Trophoblast cell (in vitro differentiated cells and primary cell): Measurements from ENCODE around the gene LRRFIP1.

ENCODE experiments used
- DNase-seq, 2 donors: peaks; one replicate each; pipeline ENCODE4 v3.0.0-alpha.2; 2016
- H2AFZ ChIP-seq: 2 replicates; pipeline ENCODE4 v1.6.1; 2013; ENCODE audit warnings: low read length, moderate library complexity, mild to moderate bottlenecking; ENCODE audit not compliant: insufficient read depth, poor library complexity
- H2AK5ac ChIP-seq: 2 replicates; pipeline ENCODE4 v1.6.1; 2013; ENCODE audit warnings: mild to moderate bottlenecking, low read length
- H2BK120ac ChIP-seq: 2 replicates; pipeline ENCODE4 v1.6.1; 2013; ENCODE audit warnings: low read length, mild to moderate bottlenecking, moderate library complexity; ENCODE audit not compliant: insufficient read depth, poor library complexity
- H2BK12ac ChIP-seq: 2 replicates; pipeline ENCODE4 v1.6.1; 2013; ENCODE audit warnings: mild to moderate bottlenecking, low read length, moderate library complexity
- H2BK5ac ChIP-seq: 2 replicates; pipeline ENCODE4 v1.6.1; 2013; ENCODE audit warnings: low read length, low read depth, moderate library complexity, mild to moderate bottlenecking; ENCODE audit not compliant: poor library complexity
- H3K14ac ChIP-seq: 2 replicates; pipeline ENCODE4 v1.6.1; 2013; ENCODE audit warnings: mild to moderate bottlenecking, low read length
- H3K18ac ChIP-seq: 2 replicates; pipeline ENCODE4 v1.6.1; 2013; ENCODE audit warnings: mild to moderate bottlenecking, low read length
- H3K23ac ChIP-seq: 2 replicates; pipeline ENCODE4 v1.6.1; 2013; ENCODE audit warnings: low read length
- H3K27ac ChIP-seq: 2 replicates; pipeline ENCODE4 v1.5.1; 2013; ENCODE audit warnings: low read depth, mild to moderate bottlenecking, inconsistent platforms, low read length, moderate library complexity
- H3K27me3 ChIP-seq: 2 replicates; pipeline ENCODE4 v1.6.1; 2013; ENCODE audit warnings: inconsistent platforms, mild to moderate bottlenecking, low read length, moderate library complexity; ENCODE audit not compliant: insufficient read depth
- H3K36me3 ChIP-seq, 2 experiments: 1 replicate in 1 of 2; 2 replicates in 1 of 2; pipeline ENCODE4 v1.6.1; 2013; ENCODE audit warnings: low read length in 2 of 2, mild to moderate bottlenecking in 2 of 2, moderate library complexity in 1 of 2; ENCODE audit not compliant: insufficient read depth in 2 of 2, control insufficient read depth in 1 of 2
- H3K4ac ChIP-seq: 2 replicates; pipeline ENCODE4 v1.6.1; 2013; ENCODE audit warnings: low read depth, mild to moderate bottlenecking, low read length, moderate library complexity
- H3K4me1 ChIP-seq, 2 experiments: 1 replicate in 1 of 2; 2 replicates in 1 of 2; pipeline ENCODE4 v1.6.1; 2013; ENCODE audit warnings: low read length in 2 of 2, mild to moderate bottlenecking in 2 of 2, moderate library complexity in 1 of 2; ENCODE audit not compliant: insufficient read depth in 2 of 2, control insufficient read depth in 1 of 2
- H3K4me2 ChIP-seq: 2 replicates; pipeline ENCODE4 v1.6.1; 2013; ENCODE audit warnings: inconsistent platforms, mild to moderate bottlenecking, low read length, moderate library complexity
- H3K4me3 ChIP-seq: 2 replicates; pipeline ENCODE4 v1.5.1; 2013; ENCODE audit warnings: mild to moderate bottlenecking, low read depth, low read length, inconsistent platforms
- H3K79me1 ChIP-seq: one replicate; pipeline ENCODE4 v1.6.1; 2013; ENCODE audit warnings: low read length
- H3K79me2 ChIP-seq: 2 replicates; pipeline ENCODE4 v1.6.1; 2013; ENCODE audit warnings: low read length, mild to moderate bottlenecking; ENCODE audit not compliant: control insufficient read depth, insufficient read depth, poor library complexity
- H3K9ac ChIP-seq: 2 replicates; pipeline ENCODE4 v1.6.1; 2013; ENCODE audit warnings: mild to moderate bottlenecking, low read length
- H3K9me3 ChIP-seq: 2 replicates; pipeline ENCODE4 v1.6.1; 2013; ENCODE audit warnings: low read depth, mild to moderate bottlenecking, control low read depth, inconsistent platforms, low read length; ENCODE audit not compliant: insufficient read depth
- H4K12ac ChIP-seq: 2 replicates; pipeline ENCODE4 v1.6.1; 2013; ENCODE audit warnings: low read depth, mild to moderate bottlenecking, low read length, moderate library complexity
- H4K8ac ChIP-seq: 2 replicates; pipeline ENCODE4 v1.6.1; 2013; ENCODE audit warnings: low read depth, mild to moderate bottlenecking, low read length, moderate library complexity
- H4K91ac ChIP-seq: one replicate; pipeline ENCODE4 v1.6.1; 2013; ENCODE audit warnings: low read depth, mild to moderate bottlenecking, low read length, moderate library complexity
- WGBS: extraction: QIAGEN DNeasy Blood & Tissue Kit; methylation state at CpG from one replicate; pipeline ENCODE4 v1.1.7; 2013; ENCODE audit warnings: missing lambda C conversion rate; ENCODE audit not compliant: insufficient read length, insufficient coverage; ENCODE audit errors: extremely low coverage; 5-methylcytosine and 5-hydroxymethylcytosine counted together

LRRFIP1 gene

GRCh38 chr2:237667893-237668292, 40.5 kb downstream of the LRRFIP1 start:
- H3K36me3 ChIP-seq, result peaks cover 2 to 3% of the 10 kb centered on the region in 2 experiments
- no peak overlapping the region for H2AFZ ChIP-seq
- H3K4ac ChIP-seq, result no peak overlapping the region
- H2BK5ac ChIP-seq, result no peak overlapping the region
- H3K27ac ChIP-seq, result no peak overlapping the region
- no peak overlapping the region for H3K4me2 ChIP-seq
- no peak overlapping the region for H4K8ac ChIP-seq
- no peaks in the 10 kb centered on the region for H3K27me3 ChIP-seq
- no CpG with 5 or more reads among the region's 6 CpGs for WGBS
- H4K12ac ChIP-seq, result no peak overlapping the region
- DNase-seq, result no peak
- peaks cover under 1 to 1% of the 10 kb centered on the region in 2 experiments for H3K4me1 ChIP-seq
- no peak overlapping the region for H2AK5ac ChIP-seq
- H3K14ac ChIP-seq, result no peak overlapping the region
- no peaks in the 10 kb centered on the region for H3K79me1 ChIP-seq
- no peaks in the 10 kb centered on the region for H3K9me3 ChIP-seq
- H3K79me2 ChIP-seq, result no peaks in the 10 kb centered on the region
- H2BK12ac ChIP-seq, result no peak overlapping the region
- no peak overlapping the region for H3K4me3 ChIP-seq
- H3K18ac ChIP-seq, result no peak overlapping the region
- no peak overlapping the region for H2BK120ac ChIP-seq
- no peak overlapping the region for H3K23ac ChIP-seq
- no peak overlapping the region for H4K91ac ChIP-seq
- no peak overlapping the region for H3K9ac ChIP-seq

DNA sequence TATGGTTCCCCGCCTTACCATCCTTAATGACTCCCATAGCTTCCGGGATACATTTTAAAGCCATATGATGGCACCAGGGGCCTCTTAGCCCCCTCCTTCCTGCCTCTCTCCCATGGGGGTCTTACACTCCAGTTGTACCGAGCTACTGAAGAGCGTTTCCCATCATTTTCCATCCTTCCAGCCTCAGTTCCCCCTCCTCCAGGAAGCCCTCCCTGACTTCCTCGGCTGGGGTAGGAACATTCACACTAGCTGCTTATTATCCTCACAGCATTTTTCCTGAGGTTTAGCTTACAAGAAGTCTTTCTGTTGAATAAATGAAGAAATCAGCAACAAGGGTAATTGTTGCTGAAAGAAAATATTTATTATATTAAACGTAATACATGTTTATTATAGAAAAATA, 41.1 kb downstream of the LRRFIP1 start:
- Histone ChIP-seq H3K9ac (no peak overlapping the region), H4K91ac (no peak overlapping the region), H3K4me3 (no peak overlapping the region), H2BK5ac (no peak overlapping the region), H2AFZ (no peak overlapping the region), H3K79me2 (no peaks in the 10 kb centered on the region), H3K27ac (no peak overlapping the region), H3K14ac (no peak overlapping the region), H3K36me3 (peaks cover 2 to 3% of the 10 kb centered on the region in 2 experiments), H4K12ac (no peak overlapping the region), H3K4ac (no peak overlapping the region), H3K18ac (no peak overlapping the region), H3K9me3 (no peaks in the 10 kb centered on the region), H3K4me1 (no peaks in the 10 kb centered on the region), H4K8ac (no peak overlapping the region), H3K79me1 (no peaks in the 10 kb centered on the region), H3K4me2 (no peak overlapping the region), H3K23ac (no peak overlapping the region), H2AK5ac (no peak overlapping the region), H3K27me3 (no peaks in the 10 kb centered on the region), H2BK12ac (no peak overlapping the region), H2BK120ac (no peak overlapping the region)
- no CpG with 5 or more reads among the region's 6 CpGs for WGBS
- no peak for DNase-seq

- Histone ChIP-seq H3K4me1 (no peaks in the 10 kb centered on the region), H4K91ac (no peak overlapping the region), H2AK5ac (no peak overlapping the region), H3K18ac (no peak overlapping the region), H3K79me2 (no peaks in the 10 kb centered on the region), H2BK12ac (no peak overlapping the region), H3K27me3 (no peaks in the 10 kb centered on the region), H4K8ac (no peak overlapping the region), H3K36me3 (peaks cover 2 to 3% of the 10 kb centered on the region in 2 experiments), H3K4me2 (no peak overlapping the region), H3K27ac (no peak overlapping the region), H3K23ac (no peak overlapping the region), H3K79me1 (no peaks in the 10 kb centered on the region), H2BK120ac (no peak overlapping the region), H2BK5ac (no peak overlapping the region), H3K9me3 (no peaks in the 10 kb centered on the region), H3K9ac (no peak overlapping the region), H3K4ac (no peak overlapping the region), H2AFZ (no peak overlapping the region), H3K4me3 (no peak overlapping the region), H3K14ac (no peak overlapping the region), H4K12ac (no peak overlapping the region)
- no CpG with 5 or more reads among the region's 3 CpGs for WGBS
- no peak for DNase-seq
Observed at GRCh38 chr2:237669283-237669627, 41.9 kb downstream of the LRRFIP1 start.

DNA sequence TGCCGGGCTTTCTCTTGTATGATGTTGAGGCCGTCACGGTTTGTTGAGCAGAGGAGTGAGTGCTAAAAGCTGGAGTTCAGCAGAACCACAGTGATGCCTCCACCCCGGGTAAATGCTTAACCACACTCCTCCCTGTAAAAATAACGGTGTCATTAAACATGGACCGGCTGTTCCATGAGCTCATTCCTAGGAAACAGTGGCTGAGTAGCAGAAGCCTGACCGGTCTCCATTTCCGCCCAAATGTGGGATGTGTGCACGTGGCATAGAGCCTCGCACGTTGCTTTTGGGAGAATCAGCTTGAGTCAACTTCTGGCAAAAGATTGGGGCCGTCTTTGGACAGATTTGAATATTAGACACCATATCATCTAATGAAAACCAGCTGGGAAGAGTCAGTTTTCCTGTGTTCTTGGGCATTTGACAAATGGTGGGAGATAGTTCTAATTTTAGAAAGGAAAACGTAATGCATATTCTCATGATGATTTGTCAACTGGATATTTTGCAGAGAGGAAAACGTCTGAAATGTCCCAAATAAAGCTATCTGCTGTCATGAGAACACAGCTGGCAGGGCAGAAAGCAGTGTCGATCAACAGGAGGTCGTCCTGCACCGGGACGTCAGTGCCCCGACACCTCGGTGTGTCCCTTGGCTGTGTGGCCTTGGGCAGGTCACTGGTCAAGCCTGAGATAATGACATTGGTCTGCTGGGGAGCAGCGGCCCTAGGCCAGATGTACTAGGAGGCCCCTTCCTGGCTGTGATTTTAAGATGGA, 42.4 kb downstream of the LRRFIP1 start:
- H2BK5ac ChIP-seq, result no peak overlapping the region
- H3K9me3 ChIP-seq, result no peaks in the 10 kb centered on the region
- DNase-seq, result no peak
- no peak overlapping the region for H4K12ac ChIP-seq
- H2BK12ac ChIP-seq, result no peak overlapping the region
- WGBS, result no CpG with 5 or more reads among the region's 21 CpGs
- H3K9ac ChIP-seq, result no peak overlapping the region
- H3K18ac ChIP-seq, result no peak overlapping the region
- H4K91ac ChIP-seq, result no peak overlapping the region
- no peak overlapping the region for H3K14ac ChIP-seq
- no peak overlapping the region for H3K27ac ChIP-seq
- H2AK5ac ChIP-seq, result no peak overlapping the region
- no peak overlapping the region for H3K4me3 ChIP-seq
- no peak overlapping the region for H2AFZ ChIP-seq
- no peaks in the 10 kb centered on the region for H3K27me3 ChIP-seq
- H4K8ac ChIP-seq, result no peak overlapping the region
- peaks cover 2 to 3% of the 10 kb centered on the region in 2 experiments for H3K36me3 ChIP-seq
- no peaks in the 10 kb centered on the region for H3K79me1 ChIP-seq
- H3K4me2 ChIP-seq, result no peak overlapping the region
- no peak overlapping the region for H3K23ac ChIP-seq
- H3K4me1 ChIP-seq, result peaks cover 2 to 3% of the 10 kb centered on the region in 2 experiments
- no peaks in the 10 kb centered on the region for H3K79me2 ChIP-seq
- no peak overlapping the region for H3K4ac ChIP-seq
- no peak overlapping the region for H2BK120ac ChIP-seq
